22Rv1 (cell line): ENCODE results near the gene DRC1.
"Not testable (repeated sequence)": the region's sequence is repeated elsewhere in the genome, so short reads cannot be mapped to it uniquely, and the experiment has no call there.

Experiments
- ZFX ChIP-seq: fragments of 450-650 bp; IDR thresholded peaks from 2 replicates; pipeline ENCODE4 v1.6.1; 2017; ENCODE audit warnings: antibody characterized with exemption, borderline replicate concordance
- TF ChIP-seq, protein P1 (sequence below): fragments of 450-650 bp; IDR thresholded peaks from 2 replicates; pipeline ENCODE4 v1.5.1; 2017; ENCODE audit warnings: mild to moderate bottlenecking

DNA sequence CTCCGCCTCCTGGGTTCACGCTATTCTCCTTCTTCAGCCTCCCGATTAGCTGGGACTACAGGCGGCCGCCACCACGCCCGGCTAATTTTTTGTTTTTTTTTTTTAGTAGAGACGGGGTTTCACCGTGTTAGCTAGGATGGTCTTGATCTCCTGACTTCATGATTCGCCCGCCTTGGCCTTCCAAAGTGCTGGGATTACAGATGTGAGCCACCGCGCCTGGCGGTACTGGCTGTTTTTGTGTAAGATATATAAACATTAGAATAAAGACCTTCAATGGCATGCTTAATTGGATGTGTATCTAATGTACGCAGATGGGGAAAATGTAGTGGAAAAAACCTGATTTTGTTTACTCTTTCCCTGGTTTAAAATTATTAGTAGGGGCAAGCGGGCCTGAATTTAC, 47.3 kb upstream of the DRC1 start:
- TF ChIP-seq, protein P1, sequence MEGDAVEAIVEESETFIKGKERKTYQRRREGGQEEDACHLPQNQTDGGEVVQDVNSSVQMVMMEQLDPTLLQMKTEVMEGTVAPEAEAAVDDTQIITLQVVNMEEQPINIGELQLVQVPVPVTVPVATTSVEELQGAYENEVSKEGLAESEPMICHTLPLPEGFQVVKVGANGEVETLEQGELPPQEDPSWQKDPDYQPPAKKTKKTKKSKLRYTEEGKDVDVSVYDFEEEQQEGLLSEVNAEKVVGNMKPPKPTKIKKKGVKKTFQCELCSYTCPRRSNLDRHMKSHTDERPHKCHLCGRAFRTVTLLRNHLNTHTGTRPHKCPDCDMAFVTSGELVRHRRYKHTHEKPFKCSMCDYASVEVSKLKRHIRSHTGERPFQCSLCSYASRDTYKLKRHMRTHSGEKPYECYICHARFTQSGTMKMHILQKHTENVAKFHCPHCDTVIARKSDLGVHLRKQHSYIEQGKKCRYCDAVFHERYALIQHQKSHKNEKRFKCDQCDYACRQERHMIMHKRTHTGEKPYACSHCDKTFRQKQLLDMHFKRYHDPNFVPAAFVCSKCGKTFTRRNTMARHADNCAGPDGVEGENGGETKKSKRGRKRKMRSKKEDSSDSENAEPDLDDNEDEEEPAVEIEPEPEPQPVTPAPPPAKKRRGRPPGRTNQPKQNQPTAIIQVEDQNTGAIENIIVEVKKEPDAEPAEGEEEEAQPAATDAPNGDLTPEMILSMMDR = not testable (repeated sequence)
- not testable (repeated sequence) for TF ChIP-seq ZFX
